ENCODE data around the gene LRP1.

DNA sequence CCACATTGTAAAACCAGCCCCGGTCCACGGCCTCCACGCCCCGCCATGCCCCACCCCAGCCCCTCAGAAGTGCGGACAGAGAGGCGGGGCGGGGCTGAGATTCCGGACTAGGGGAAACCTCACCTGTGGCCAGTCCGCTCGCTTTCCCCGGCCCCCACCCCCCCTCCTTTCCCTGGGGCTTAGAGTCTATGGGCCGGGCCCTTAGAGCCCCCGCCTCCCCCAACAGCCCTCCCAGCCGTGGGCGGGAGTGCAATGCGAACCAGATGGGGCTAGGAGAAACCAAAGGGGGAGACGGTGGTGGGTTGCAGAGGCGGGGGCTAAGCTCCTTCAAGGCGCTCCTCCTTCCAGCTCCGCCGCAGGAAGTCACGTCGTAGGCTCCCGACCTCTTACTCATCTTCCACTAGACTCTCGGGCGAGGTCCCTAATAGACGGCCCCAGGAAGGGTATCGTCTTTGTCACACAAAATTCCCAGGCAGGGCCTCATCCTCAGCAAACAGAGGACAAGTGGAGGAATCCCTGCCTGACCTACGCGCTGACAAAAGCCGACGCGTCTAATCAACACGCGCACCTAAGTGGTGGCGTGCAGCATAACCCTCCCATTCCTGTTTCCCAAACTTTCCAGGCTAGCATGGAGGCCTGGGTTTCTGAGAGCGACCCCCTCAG is 40.5 kb upstream of the LRP1 start:
- TF ChIP-seq, protein P1, sequence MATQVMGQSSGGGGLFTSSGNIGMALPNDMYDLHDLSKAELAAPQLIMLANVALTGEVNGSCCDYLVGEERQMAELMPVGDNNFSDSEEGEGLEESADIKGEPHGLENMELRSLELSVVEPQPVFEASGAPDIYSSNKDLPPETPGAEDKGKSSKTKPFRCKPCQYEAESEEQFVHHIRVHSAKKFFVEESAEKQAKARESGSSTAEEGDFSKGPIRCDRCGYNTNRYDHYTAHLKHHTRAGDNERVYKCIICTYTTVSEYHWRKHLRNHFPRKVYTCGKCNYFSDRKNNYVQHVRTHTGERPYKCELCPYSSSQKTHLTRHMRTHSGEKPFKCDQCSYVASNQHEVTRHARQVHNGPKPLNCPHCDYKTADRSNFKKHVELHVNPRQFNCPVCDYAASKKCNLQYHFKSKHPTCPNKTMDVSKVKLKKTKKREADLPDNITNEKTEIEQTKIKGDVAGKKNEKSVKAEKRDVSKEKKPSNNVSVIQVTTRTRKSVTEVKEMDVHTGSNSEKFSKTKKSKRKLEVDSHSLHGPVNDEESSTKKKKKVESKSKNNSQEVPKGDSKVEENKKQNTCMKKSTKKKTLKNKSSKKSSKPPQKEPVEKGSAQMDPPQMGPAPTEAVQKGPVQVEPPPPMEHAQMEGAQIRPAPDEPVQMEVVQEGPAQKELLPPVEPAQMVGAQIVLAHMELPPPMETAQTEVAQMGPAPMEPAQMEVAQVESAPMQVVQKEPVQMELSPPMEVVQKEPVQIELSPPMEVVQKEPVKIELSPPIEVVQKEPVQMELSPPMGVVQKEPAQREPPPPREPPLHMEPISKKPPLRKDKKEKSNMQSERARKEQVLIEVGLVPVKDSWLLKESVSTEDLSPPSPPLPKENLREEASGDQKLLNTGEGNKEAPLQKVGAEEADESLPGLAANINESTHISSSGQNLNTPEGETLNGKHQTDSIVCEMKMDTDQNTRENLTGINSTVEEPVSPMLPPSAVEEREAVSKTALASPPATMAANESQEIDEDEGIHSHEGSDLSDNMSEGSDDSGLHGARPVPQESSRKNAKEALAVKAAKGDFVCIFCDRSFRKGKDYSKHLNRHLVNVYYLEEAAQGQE (IDR thresholded peaks at IDR 0.05; ENCODE audit: insufficient read depth in 1 of 2, low read depth in 2 of 2, low read length in 2 of 2) = 0 out of 4 replicates have a peak, but pooled peaks of 1 of the 2 experiments have one; percentile 12
- peak; percentile 61; the same call in 1 of the 2 replicates for TF ChIP-seq POLR2AphosphoS5 (IDR thresholded peaks at IDR 0.05; ENCODE audit: low read depth, low read length)
- TF ChIP-seq SIN3A (IDR thresholded peaks at IDR 0.05; ENCODE audit: borderline replicate concordance, insufficient read depth, low read length) = no peak
- peak; percentile 70 for TF ChIP-seq TAF1 (IDR thresholded peaks at IDR 0.05; ENCODE audit: borderline replicate concordance, insufficient read depth, low read length)
- TF ChIP-seq FOXP2 (optimal IDR thresholded peaks at IDR 0.05; ENCODE audit: borderline replicate concordance, extremely low read depth, extremely low read length, insufficient read depth) = no peak

Measured in PFSK-1 (cell line).